ENCODE measurements around the gene PPP4R3C.

The PPP4R3C gene

GRCh38 chrX:27439771-27440170 is 23.4 kb downstream of the PPP4R3C start:
- Histone ChIP-seq H3K4me3 (no peak overlapping the region), H3K27ac (no peak overlapping the region), H4K20me1 (peaks cover 7% of the 10 kb centered on the region; the same call in 1 of the 2 replicates), H3K9me3 (peaks cover 13% of the 10 kb centered on the region), H3K4me2 (no peak overlapping the region), H3K27me3 (peaks cover 59% of the 10 kb centered on the region), H3K4me1 (no peaks in the 10 kb centered on the region), H3K36me3 (no peaks in the 10 kb centered on the region), H3K9ac (no peak overlapping the region)
- TF ChIP-seq Cebpa-rat (IDR thresholded peaks at IDR 0.05): no peak

GRCh38 chrX:27438937-27439336 is 24.2 kb downstream of the PPP4R3C start:
- Histone ChIP-seq H3K4me2 (no peak overlapping the region), H3K36me3 (no peaks in the 10 kb centered on the region), H3K9me3 (peaks cover 4% of the 10 kb centered on the region), H3K27ac (no peak overlapping the region), H3K9ac (no peak overlapping the region), H4K20me1 (peaks cover 7% of the 10 kb centered on the region; the same call in 1 of the 2 replicates), H3K4me1 (no peaks in the 10 kb centered on the region), H3K27me3 (peaks cover 67% of the 10 kb centered on the region), H3K4me3 (no peak overlapping the region)
- no peak for TF ChIP-seq Cebpa-rat (IDR thresholded peaks at IDR 0.05)

GRCh38 chrX:27435031-27435430 is 28.1 kb downstream of the PPP4R3C start:
- H3K4me2 ChIP-seq: no peak overlapping the region
- no peak overlapping the region for H3K27ac ChIP-seq
- H3K27me3 ChIP-seq: peaks cover 69% of the 10 kb centered on the region
- H3K4me3 ChIP-seq: no peak overlapping the region
- no peaks in the 10 kb centered on the region for H3K4me1 ChIP-seq
- no peaks in the 10 kb centered on the region for H3K36me3 ChIP-seq
- no peak overlapping the region for H3K9ac ChIP-seq
- H3K9me3 ChIP-seq: no peaks in the 10 kb centered on the region
- no peak for TF ChIP-seq Cebpa-rat (IDR thresholded peaks at IDR 0.05)
- peaks cover 7% of the 10 kb centered on the region; the same call in 1 of the 2 replicates for H4K20me1 ChIP-seq
